ELF-1 (cell line): ENCODE results near the gene SLC22A6.

Experiments
- DNase-seq: peaks from one replicate; pipeline ENCODE4 v3.0.0-alpha.2; 2016; ENCODE audit warnings: low read depth, low spot score

SLC22A6 gene, protein sequence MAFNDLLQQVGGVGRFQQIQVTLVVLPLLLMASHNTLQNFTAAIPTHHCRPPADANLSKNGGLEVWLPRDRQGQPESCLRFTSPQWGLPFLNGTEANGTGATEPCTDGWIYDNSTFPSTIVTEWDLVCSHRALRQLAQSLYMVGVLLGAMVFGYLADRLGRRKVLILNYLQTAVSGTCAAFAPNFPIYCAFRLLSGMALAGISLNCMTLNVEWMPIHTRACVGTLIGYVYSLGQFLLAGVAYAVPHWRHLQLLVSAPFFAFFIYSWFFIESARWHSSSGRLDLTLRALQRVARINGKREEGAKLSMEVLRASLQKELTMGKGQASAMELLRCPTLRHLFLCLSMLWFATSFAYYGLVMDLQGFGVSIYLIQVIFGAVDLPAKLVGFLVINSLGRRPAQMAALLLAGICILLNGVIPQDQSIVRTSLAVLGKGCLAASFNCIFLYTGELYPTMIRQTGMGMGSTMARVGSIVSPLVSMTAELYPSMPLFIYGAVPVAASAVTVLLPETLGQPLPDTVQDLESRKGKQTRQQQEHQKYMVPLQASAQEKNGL

DNA sequence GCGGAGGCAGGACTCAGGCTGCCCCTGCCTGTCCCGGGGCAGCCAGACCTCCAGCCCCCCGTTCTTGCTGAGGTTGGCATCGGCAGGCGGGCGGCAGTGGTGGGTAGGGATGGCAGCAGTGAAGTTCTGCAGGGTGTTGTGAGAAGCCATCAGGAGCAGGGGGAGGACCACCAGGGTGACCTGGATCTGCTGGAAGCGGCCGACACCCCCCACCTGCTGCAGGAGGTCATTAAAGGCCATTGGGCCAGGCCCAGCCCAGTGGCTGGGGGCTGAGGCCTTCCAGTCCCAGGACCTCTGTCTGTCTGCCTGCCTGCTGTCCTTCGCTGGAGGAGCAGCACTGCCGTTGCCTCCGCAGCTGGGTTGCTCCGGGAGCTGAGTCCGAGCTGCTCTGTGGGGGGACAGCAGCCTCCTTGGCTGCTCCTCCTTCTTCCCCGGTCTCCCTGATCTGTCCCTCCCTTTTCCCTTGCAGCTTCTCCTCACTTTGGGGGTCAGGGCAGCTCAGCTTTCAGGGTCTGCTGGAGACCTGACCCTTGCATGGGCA, at the start of gene SLC22A6:
SLC22A6 (minus strand) TSS at position 517 of the 541 bp plus-strand sequence; CDS start at position 240, 277 bp downstream.
- DNase-seq = no peak

DNA sequence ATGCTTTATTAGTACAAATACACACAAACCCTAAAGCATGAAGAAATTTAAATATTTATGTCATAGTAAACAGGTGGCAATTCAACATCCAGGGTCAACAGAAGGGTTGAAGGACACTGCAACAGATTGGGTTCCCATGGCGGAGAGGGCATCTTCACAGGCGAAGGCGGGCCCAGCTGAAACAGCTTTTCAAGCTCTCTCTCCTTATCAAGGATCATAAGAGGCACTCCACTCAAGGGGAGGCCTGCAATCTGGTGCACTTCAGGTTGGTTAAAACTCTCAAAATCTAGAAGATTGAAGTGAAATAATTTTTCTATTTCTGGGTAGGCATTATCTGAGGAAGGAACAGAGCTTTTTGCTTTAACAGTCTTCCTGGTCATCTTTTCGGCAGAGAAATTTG, 47.7 kb upstream of the SLC22A6 start:
- DNase-seq = no peak

DNA sequence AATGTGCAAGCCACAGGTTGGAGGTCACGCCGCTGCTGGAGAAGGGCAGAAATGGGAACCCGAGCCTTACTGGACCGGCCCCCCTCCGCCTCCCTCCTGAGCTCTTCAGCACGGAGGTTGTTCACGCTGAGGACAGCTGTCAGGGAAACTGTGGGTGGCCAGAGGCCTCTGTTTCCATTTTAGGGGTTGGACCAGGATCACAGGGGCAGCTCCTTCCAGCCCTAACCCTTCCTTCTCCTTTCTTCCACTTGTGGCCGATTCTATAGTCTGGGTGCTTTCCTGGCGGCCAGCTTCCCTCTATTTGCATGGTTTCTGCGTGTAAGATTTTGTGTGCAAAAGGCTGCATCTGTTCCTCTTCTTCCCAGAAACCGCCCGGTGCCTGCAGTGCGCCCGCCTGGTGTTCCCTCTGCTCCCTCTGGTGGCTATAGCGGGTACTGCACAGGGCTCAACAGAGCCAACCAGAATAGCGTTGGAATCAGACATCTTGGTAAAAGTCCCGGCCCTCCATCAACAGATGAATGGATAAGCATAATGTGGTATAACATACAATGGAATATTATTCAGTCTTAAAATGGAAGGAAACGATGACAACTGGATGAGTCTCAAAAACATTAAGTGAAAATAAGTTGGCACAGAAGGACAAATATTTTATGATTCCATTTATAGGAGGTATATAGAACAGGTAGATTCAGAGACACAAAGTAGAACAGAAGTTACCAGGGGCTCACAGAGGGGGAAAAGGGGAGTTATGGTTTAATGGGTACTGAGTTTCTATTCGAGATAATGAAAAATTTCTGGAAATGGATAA, 39.3 kb upstream of the SLC22A6 start:
- DNase-seq = peak; percentile 85

DNA sequence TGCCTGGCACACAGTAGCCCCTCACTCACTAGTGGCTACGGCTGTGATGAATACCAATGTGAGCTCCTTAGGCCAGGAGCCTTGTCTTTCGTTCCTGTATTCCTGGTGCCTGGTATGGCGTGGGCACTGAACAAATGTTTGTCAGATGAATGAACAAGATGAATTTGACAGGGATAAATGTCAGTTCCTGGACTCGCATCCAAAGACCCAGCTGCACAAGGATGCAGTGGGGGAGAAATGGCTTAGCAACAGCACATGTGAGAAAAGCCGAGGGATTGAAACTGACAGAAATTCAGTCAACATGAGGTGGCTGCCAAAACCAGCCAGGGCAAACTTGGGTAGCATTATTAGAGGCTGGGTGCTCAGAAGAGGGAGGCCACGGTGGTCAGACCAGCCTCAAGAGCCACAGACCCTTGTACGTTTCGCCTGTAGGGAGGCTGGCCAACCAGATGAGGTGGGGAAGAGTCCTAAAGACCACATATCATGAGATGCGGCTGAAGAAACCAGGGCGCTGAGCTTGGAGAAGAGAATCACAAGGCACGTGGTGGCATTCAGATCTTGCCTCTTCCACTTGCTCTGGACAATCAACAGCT, 38.6 kb upstream of the SLC22A6 start:
- DNase-seq = no peak

DNA sequence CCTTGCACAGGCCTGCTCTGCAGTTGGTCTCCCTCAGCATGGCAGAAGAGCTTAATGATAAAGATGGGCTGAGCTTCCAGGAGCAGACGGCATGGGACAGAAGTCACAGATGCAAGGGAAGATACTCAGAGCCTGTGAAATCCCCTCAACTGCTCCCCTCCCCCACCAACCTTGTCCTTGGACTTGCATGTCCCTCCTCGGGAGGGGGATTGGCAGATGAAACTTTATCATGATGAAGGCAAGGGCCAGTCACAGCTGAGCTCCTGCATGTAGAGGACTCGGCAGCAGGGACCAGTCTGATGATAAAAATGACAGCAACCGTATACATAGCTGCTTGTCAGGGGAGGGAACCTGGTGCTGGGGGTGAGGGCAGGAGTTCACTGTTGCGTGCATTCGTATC, 37.7 kb upstream of the SLC22A6 start:
- no peak for DNase-seq

DNA sequence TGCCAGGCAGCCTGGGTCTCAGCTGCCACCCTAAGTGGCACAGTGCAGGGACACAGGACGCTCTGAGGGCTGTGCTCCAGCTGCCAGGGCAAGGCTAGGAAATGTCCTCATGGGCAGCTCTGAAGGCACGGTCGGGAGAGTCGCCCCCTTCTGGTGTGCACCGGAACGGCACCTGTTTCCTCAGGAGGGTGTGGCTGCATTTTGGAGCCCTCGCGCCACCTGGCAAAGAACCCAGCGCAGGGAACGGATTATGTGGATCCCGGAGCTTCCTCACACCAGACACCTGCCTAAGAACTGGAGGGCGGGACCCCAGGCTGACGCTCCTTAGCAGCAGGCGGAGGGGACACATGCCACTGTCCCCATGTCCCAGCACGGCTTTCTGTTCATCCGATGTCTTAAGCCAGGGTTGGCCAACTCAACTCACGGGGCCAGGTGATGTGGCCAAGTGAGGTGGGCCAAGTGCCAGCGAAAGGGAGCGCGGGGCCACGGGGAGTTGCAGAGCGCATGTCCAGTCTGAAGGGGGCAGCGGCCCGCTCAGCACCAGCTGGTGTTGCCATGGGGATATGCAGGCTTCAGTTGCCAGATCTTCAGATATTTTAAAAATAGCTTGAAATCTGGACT, 36.0 kb upstream of the SLC22A6 start:
- peak; percentile 79 for DNase-seq

DNA sequence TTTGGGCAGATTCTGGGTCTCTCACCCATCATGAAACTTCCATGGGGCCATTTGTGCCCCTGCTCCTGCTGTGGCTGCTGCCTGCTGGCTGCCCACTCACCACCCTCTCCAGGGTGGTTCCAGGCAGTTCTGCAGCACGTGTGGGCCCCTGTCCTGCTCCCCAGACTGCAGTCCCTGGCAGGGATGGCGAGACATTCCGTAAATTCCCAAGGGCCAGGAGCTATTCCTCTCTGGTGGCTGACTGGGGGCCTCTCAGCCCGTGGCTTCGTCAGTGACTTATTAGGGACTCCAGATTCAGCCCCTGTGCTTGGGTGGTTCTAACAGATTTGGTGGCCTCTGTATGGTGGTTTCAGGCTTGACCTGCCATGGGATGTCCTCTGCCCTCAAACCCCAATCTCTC, 34.7 kb upstream of the SLC22A6 start:
- DNase-seq = peak; percentile 31

DNA sequence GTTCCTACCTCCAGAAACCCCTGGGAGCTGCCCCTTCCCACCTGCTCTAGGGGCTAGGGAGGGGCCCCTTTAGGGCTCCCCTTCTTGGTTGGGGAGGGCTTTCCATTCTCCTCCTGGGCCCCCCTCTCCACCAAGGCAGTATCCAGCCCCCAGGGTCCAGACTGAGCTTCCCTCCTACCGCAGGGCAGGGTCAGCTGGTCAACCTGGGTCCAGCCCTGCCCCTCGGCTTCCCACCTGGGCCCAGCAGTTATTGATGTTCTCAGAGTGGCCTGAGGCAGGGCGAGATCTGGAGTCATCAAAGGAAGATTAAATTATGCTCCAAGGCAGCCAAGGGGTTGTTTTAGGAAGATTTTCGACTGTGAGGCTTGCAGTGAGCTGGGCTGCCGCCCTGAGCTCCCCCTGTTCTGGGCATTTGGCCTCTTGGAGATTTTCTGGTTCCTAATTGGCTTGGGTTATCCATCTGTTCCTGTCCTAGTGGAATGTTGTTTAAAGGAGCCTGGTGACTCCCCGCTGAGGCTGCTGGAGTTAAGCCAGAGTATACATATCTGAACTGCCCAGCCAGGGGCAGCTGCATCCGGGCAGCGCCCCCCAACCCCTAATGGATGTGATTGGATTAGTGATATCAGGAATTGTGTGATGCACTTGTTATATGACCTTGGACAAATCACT, 32.7 kb upstream of the SLC22A6 start:
- DNase-seq = peak; percentile 62

DNA sequence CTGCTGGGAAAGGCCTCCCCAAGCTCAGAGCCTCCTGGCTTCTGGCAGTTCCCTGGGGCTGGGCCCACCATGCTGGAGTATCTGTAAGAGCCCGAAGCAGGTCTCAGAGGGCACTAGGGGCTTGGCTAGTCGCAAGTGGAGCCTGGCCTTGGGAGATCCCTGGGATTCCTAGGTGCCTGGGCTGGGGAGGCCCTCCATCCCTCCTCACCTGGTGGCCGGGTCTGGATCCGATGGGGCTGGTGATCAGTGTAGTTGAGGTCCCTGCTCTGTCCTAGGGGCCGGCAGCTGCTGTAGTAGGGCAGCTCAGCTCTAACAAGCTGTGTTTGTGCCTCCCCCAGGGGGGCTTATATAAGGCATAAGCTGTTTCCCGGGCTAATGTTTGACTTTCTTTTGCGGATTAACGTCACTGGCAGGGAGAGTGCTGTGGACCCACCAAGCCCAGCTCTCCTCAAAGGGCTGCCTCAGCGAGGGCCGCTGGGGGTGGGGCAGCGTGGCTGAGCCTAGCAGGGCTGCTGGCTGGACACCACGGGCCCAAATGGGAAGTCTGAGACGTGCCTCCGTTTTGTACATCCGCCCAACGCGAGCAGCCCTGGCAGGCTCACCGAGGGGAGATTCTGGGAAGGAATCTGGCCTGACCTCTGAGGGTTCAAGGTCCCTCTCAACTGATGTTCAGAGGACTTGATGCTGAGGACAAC, 30.9 kb upstream of the SLC22A6 start, which contains the start of gene SLC22A8:
SLC22A8 (minus strand) TSS at position 321 of the 695 bp plus-strand sequence. CDS start 883 bp downstream, outside the sequence.
- DNase-seq = peak; percentile 58

DNA sequence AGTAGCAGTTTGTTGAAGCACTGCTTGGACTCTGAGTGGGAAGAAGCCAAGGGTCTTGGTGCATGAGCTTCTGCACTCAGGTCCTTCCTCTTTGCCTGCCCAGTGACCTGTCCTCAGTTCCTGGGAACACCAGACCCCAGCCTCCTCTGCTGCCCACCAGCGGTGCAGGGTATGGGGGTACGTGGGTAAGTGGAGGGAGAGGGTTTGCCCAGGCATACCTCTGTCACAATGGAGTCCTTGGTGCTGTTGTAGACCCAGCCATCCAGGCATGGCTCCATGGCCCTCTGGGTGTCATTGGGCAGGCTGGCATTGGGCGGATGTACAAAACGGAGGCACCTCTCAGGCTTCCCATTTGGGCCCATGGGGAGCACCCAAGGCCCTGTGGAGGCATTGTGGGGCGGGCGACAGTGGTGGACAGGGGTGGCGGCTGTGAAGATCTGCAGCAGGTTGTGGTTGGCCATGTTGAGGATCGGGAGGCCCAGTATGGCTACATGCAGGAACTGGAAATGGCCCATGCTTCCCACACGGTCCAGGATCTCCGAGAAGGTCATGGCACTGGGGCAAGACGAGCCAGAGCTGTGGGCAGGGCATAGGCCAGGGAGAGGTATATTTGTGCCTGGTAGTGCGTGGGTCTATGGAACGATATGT, 29.8 kb upstream of the SLC22A6 start:
- DNase-seq = no peak

DNA sequence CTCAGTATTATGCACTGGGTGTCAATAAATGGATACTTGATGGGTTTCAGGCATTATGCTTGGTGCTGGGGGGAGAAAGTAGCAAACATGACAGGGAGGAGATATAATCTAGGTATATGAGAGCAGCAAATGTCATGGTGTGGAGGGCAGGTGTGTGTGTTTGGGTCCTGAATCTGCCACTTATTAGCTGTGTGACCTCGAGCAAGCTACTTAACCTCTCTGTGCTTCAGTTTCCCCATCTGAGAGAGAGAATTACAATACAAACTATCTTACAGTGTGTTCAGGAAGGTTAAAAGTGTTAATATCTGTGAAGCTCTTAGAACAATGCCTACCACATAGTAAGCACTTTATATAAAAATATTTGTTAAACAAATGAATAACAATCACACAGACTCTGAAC, 28.1 kb upstream of the SLC22A6 start:
- no peak for DNase-seq

DNA sequence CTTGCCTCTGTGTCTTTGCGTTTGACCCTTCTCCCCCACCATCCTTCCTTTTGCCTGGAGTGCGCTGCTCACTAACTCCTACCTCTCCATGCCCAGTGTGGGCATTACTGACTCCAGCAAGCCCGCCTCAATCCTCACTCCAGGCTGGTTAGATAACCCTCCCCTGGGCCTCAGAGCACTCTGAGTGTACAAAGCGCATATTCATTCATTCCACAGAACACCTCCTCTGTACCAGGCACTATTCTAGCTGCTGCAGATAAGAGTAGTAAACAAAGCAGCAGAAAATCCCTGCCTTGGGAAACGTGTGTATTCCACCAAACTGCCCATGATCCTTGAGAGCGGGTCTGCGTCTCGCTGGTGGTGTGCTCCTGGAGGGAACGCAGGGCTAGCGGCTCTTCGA, 27.7 kb upstream of the SLC22A6 start:
- DNase-seq = peak; percentile 26

DNA sequence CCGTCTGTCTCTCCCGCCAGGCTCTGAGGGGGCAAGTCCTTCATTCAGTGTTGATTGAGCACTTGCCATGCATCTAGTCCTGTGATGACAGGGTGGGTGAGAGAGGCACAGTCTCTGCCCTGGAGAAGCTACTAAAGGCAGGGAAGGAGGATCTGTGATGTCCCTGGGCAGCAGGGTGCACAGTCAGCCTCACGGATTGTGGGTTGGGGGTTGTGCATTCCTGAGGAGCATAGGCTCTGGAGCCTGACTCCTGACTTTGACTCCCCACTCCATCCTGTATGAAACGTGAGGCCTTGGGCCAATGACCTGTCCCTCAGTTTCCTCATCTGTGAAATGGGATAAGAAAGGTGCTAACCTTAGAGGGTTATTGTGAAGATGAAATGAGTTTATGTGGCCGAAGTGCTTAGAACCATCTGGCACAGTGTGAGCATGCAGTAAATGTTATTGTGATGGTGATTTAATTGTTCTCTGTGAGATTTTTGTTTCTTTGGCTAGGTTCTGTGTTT, 26.2 kb upstream of the SLC22A6 start:
- no peak for DNase-seq

DNA sequence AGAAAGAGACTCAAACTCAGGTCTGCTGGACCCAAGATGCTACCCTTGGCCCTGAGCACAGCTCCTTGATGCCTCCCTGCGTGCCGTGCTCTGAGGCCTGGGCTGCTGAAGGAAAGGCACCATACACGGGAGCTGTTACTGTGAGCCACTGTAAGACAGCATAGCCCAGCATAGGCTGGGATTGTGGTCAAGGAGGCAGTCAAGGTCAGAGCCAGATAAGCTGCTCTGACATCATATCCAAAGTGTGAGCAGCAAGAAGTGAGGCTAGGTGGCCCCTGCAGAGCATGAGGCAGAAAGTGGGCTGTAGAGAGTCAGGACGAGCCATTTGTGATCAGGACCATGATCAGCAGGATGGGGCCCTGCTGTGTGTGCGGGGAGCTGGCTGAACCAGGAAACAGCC, 23.2 kb upstream of the SLC22A6 start:
- no peak for DNase-seq

DNA sequence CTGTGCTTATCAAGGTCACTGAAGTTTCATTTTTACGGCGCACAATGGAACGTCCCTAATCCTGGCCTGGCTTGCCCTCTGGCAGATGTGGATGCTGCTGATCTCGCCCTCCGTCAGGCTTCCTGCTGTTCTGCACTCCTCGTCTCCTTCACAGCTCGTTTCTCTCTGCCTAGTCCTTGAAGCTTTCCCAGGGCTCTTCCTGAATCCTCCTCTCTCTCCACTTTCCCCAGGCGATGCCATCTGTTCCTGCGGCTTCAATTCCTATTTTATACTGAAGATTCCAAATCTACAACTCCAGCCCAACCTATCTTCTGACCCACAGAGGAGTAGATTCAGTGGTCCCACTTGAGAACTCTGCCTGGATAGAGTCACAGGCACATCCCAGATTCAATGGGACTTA, 16.7 kb upstream of the SLC22A6 start:
- no peak for DNase-seq

DNA sequence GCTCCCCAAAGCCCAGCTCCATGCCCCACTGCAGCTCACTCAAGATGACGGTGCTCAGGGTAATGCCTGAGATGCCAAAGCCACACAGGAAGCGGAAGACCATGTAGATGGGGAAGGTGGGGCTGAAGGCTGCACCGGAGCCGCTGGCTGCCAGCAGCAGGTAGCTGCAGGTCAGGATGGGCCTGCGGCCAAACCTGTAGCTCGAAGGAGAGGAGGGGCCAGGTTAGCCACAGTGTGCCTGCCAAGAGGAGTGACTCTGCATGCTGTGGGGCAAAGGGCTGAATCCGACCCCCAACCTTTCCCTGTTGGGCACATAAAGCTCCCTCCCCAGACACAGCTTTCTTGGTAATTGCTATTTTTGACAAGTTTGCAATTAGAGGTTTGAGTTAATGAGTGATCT, 14.9 kb upstream of the SLC22A6 start:
- no peak for DNase-seq

DNA sequence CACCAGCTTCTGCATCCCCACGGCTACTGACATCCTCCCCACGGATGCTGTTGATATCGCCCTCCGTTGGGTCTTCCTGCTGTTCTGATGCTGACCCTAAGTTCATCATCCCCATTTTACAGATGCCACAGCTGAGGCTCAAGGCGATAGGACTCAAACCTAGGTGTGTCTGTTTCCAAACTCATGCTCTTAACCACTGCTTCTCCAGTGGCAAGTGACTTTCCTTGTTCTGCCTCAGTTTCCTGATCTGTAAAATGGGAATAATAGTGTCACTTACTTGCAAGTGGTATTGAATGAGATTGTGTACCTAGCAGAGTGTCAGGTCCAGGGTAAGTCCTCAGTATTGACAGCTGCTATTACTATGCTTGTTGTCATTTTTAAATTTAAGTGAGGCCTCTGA, 14.4 kb upstream of the SLC22A6 start:
- no peak for DNase-seq

DNA sequence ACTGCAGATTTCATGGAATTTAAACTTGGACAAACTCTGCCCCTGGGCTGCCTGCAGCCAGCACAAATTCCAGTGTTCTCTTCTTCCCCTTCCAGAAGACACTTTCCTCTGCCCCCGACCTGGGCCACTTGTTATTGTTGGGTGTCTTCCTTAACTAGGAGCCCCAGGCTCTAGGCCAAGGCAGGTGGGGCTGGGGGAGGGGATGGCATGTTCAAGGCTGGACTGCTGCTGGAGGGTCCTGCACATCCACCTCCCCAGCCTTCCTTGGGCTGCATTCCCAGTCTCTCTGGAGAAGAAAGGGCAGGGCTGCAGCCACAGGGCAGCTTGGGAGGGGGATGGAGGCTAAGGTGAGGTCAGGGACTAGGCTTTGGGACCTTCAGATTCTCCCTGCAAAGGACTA, 11.5 kb upstream of the SLC22A6 start:
- peak; percentile 36 for DNase-seq

DNA sequence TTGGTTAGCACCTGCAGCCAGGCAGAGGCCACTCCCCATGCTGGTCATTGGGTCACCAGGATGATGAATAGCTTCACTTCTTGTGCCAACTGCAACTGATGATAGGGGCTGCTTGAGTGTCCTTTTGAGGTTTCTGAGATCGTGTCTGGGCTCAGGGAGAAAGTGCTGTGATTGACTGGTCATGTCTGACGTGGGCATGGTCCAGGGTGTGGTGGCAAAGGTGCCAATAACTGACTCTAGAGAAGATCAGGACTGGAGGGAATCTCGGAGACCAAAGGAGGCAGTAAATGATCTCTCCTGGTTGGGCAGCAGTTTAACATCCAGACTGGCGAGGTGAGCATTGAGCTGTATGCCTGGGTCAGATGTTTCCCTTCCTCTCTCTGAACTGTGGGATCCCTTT, 10.0 kb upstream of the SLC22A6 start:
- no peak for DNase-seq
